Naive B cell (primary cell): Measurements from ENCODE around the gene ZNF518A. TPM values are rescaled to one million over a fixed set of nuclear protein-coding genes. Genes with fewer than 3 reads are reported as not detected.

Experiments used
- ATAC-seq, 2 donors: fragments of 150-1000 bp; cut with Tn5 transposase; 2 replicates each; pipeline ENCODE4 v1.10.0; 2021; ENCODE audit warnings: low read depth in 2 of 2, mild to moderate bottlenecking in 2 of 2, moderate library complexity in 2 of 2
- DNase-seq: peaks from one replicate; pipeline ENCODE4 v3.0.0; 2022
- H3K27ac Mint-ChIP-seq, 6 donors: one replicate each; pipeline ENCODE4 v1.8.0; 2020 to 2022; ENCODE audit warnings: mild to moderate bottlenecking in 6 of 6, mixed read lengths in 6 of 6, moderate library complexity in 5 of 6, inconsistent platforms in 2 of 6
- H3K27me3 Mint-ChIP-seq, 3 donors: one replicate each; pipeline ENCODE4 v1.8.0; 2021 to 2022; ENCODE audit warnings: mixed read lengths in 3 of 3, mild to moderate bottlenecking in 1 of 3
- H3K36me3 Mint-ChIP-seq, 2 donors: one replicate each; pipeline ENCODE4 v1.8.0; 2020 to 2022; ENCODE audit warnings: mixed read lengths in 2 of 2, inconsistent platforms in 1 of 2, mild to moderate bottlenecking in 1 of 2
- H3K4me1 Mint-ChIP-seq, 3 donors: one replicate each; pipeline ENCODE4 v1.8.0; 2020 to 2022; ENCODE audit warnings: mixed read lengths in 3 of 3, inconsistent platforms in 1 of 3, mild to moderate bottlenecking in 1 of 3, moderate library complexity in 1 of 3
- H3K4me3 Mint-ChIP-seq, 8 donors: one replicate each; pipeline ENCODE4 v1.8.0; 2020 to 2022; ENCODE audit warnings: mild to moderate bottlenecking in 8 of 8, mixed read lengths in 8 of 8, moderate library complexity in 8 of 8, inconsistent platforms in 2 of 8
- H3K9me3 Mint-ChIP-seq, 7 donors: one replicate each; pipeline ENCODE4 v1.8.0; 2020 to 2022; ENCODE audit warnings: mixed read lengths in 7 of 7, mild to moderate bottlenecking in 5 of 7, inconsistent platforms in 2 of 7, moderate library complexity in 1 of 7
- polyA plus RNA-seq, 6 donors: library from polyadenylated mRNA; unstranded; fragments of 300-500 nt; fragmentation: Illumina TruSeq; gene quantifications; one replicate each; pipeline ENCODE4 v1.2.3, GENCODE V29; 2021; ENCODE audit warnings: low read depth in 6 of 6

Gene ZNF518A
- polyA plus RNA-seq, 6 donors from 2014 or later: 8.2 to 21.4 (median 14.4) TPM

- H3K4me3 Mint-ChIP-seq: no peak overlapping the region
- peaks cover 42 to 72% (median 66%) of the 10 kb centered on the region in 3 donors for H3K27me3 Mint-ChIP-seq
- peaks cover 0 to 4% of the 10 kb centered on the region in 2 donors for H3K36me3 Mint-ChIP-seq
- no peaks in the 10 kb centered on the region for H3K4me1 Mint-ChIP-seq
- peaks cover 0 to 11% (median 3%) of the 10 kb centered on the region in 7 donors for H3K9me3 Mint-ChIP-seq
- no peak for DNase-seq
- ATAC-seq: no peak
- H3K27ac Mint-ChIP-seq: peak overlapping the region in 1 of 6 donors; percentile 56
These were observed 11.3 kb upstream of the ZNF518A start for GRCh38 chr10:96118604-96119450.

GRCh38 chr10:96122824-96123223 is 7.3 kb upstream of the ZNF518A start:
- Mint-ChIP-seq H3K9me3 (peaks cover 0 to 14% (median 1%) of the 10 kb centered on the region in 7 donors), H3K27ac (no peak overlapping the region), H3K4me3 (no peak overlapping the region), H3K36me3 (peaks cover 0 to under 1% of the 10 kb centered on the region in 2 donors), H3K27me3 (peaks cover 53 to 80% (median 62%) of the 10 kb centered on the region in 3 donors), H3K4me1 (no peaks in the 10 kb centered on the region)
- ATAC-seq (no peak), DNase-seq (no peak)

GRCh38 chr10:96124230-96125141 is 5.6 kb upstream of the ZNF518A start:
- Mint-ChIP-seq H3K27ac (no peak overlapping the region), H3K27me3 (peaks cover 57 to 77% (median 70%) of the 10 kb centered on the region in 3 donors), H3K4me1 (peaks cover 0 to 4% (median 2%) of the 10 kb centered on the region in 3 donors), H3K9me3 (peaks cover 0 to 25% (median 4%) of the 10 kb centered on the region in 7 donors), H3K36me3 (peaks cover 7 to 8% of the 10 kb centered on the region in 2 donors), H3K4me3 (no peak overlapping the region)
- DNase-seq (no peak), ATAC-seq (no peak)

- H3K9me3 Mint-ChIP-seq: peaks cover 0 to 31% (median 10%) of the 10 kb centered on the region in 7 donors
- ATAC-seq (no peak), DNase-seq (no peak)
- peaks cover 7 to 8% of the 10 kb centered on the region in 2 donors for H3K36me3 Mint-ChIP-seq
- peaks cover 62 to 70% (median 63%) of the 10 kb centered on the region in 3 donors for H3K27me3 Mint-ChIP-seq
- no peak overlapping the region for H3K27ac Mint-ChIP-seq
- no peak overlapping the region for H3K4me3 Mint-ChIP-seq
- peaks cover 0 to 9% (median 8%) of the 10 kb centered on the region in 3 donors for H3K4me1 Mint-ChIP-seq
These were observed 5.0 kb upstream of the ZNF518A start for GRCh38 chr10:96125142-96125515.

- Mint-ChIP-seq H3K9me3 (peaks cover 0 to 31% (median 12%) of the 10 kb centered on the region in 7 donors), H3K27ac (peak overlapping the region; percentile 99 to 100 (median 100)), H3K27me3 (peaks cover 22 to 36% (median 27%) of the 10 kb centered on the region in 3 donors), H3K4me3 (peak overlapping the region; percentile 93 to 99 (median 98)), H3K4me1 (peaks cover 4 to 24% (median 17%) of the 10 kb centered on the region in 3 donors), H3K36me3 (peaks cover 18 to 29% of the 10 kb centered on the region in 2 donors)
- DNase-seq (no peak), ATAC-seq (peak; percentile 74 to 76)
These were observed 364 bp downstream of the ZNF518A start for GRCh38 chr10:96130326-96130995.

GRCh38 chr10:96131621-96132020 is 1.5 kb downstream of the ZNF518A start:
- ATAC-seq: no peak
- Mint-ChIP-seq H3K36me3 (peaks cover 20 to 37% of the 10 kb centered on the region in 2 donors), H3K27ac (peak overlapping the region in 2 of 6 donors; percentile 20 to 99), H3K4me1 (peaks cover 4 to 24% (median 17%) of the 10 kb centered on the region in 3 donors), H3K9me3 (peaks cover 0 to 26% (median 10%) of the 10 kb centered on the region in 7 donors), H3K4me3 (peak overlapping the region in 6 of 8 donors; percentile 3 to 99 (median 96)), H3K27me3 (peaks cover 10 to 28% (median 17%) of the 10 kb centered on the region in 3 donors)
- DNase-seq: no peak

GRCh38 chr10:96133135-96133534 is 3.0 kb downstream of the ZNF518A start:
- DNase-seq: no peak
- ATAC-seq: no peak
- H3K27me3 Mint-ChIP-seq: peaks cover 3 to 16% (median 5%) of the 10 kb centered on the region in 3 donors
- peak overlapping the region in 1 of 8 donors; percentile 36 for H3K4me3 Mint-ChIP-seq
- peaks cover 11 to 24% (median 17%) of the 10 kb centered on the region in 3 donors for H3K4me1 Mint-ChIP-seq
- H3K27ac Mint-ChIP-seq: no peak overlapping the region
- peaks cover 0 to 21% (median 9%) of the 10 kb centered on the region in 7 donors for H3K9me3 Mint-ChIP-seq
- peaks cover 32 to 51% of the 10 kb centered on the region in 2 donors for H3K36me3 Mint-ChIP-seq

GRCh38 chr10:96136810-96137209 is 6.7 kb downstream of the ZNF518A start:
- H3K4me3 Mint-ChIP-seq: no peak overlapping the region
- no peak for DNase-seq
- ATAC-seq: no peak

GRCh38 chr10:96137567-96137966 is 7.5 kb downstream of the ZNF518A start:
- no peaks in the 10 kb centered on the region for H3K9me3 Mint-ChIP-seq
- H3K36me3 Mint-ChIP-seq: peaks cover 46 to 55% of the 10 kb centered on the region in 2 donors
- no peak for ATAC-seq
- H3K4me1 Mint-ChIP-seq: peaks cover 0 to 11% (median 0%) of the 10 kb centered on the region in 3 donors
- H3K4me3 Mint-ChIP-seq: no peak overlapping the region
- H3K27ac Mint-ChIP-seq: peak overlapping the region in 1 of 6 donors; percentile 50
- no peaks in the 10 kb centered on the region for H3K27me3 Mint-ChIP-seq
- no peak for DNase-seq

More at GRCh38 chr10:96136810-96137209, 6.7 kb downstream of the ZNF518A start:
- Mint-ChIP-seq H3K27me3 (no peaks in the 10 kb centered on the region), H3K4me1 (peaks cover 0 to 11% (median 3%) of the 10 kb centered on the region in 3 donors), H3K27ac (no peak overlapping the region), H3K9me3 (no peaks in the 10 kb centered on the region), H3K36me3 (peaks cover 46 to 55% of the 10 kb centered on the region in 2 donors)

GRCh38 chr10:96138102-96138501 is 8.0 kb downstream of the ZNF518A start:
- no peak for DNase-seq
- peaks cover 50 to 57% of the 10 kb centered on the region in 2 donors for H3K36me3 Mint-ChIP-seq
- no peaks in the 10 kb centered on the region for H3K27me3 Mint-ChIP-seq
- H3K4me1 Mint-ChIP-seq: peaks cover 0 to 13% (median 0%) of the 10 kb centered on the region in 3 donors
- no peak for ATAC-seq
- H3K4me3 Mint-ChIP-seq: no peak overlapping the region
- H3K27ac Mint-ChIP-seq: peak overlapping the region in 1 of 6 donors; percentile 40
- H3K9me3 Mint-ChIP-seq: no peaks in the 10 kb centered on the region

- Mint-ChIP-seq H3K36me3 (peaks cover 55 to 57% of the 10 kb centered on the region in 2 donors), H3K4me1 (peaks cover 0 to 6% (median 0%) of the 10 kb centered on the region in 3 donors), H3K4me3 (no peak overlapping the region), H3K9me3 (no peaks in the 10 kb centered on the region), H3K27me3 (no peaks in the 10 kb centered on the region), H3K27ac (no peak overlapping the region)
- no peak for ATAC-seq
- DNase-seq: no peak
These were observed 22.3 kb downstream of the ZNF518A start for GRCh38 chr10:96152437-96152836.

GRCh38 chr10:96153070-96153469 is 23.0 kb downstream of the ZNF518A start:
- peaks cover 0 to 6% (median 0%) of the 10 kb centered on the region in 3 donors for H3K4me1 Mint-ChIP-seq
- no peak overlapping the region for H3K4me3 Mint-ChIP-seq
- H3K27ac Mint-ChIP-seq: no peak overlapping the region
- no peaks in the 10 kb centered on the region for H3K27me3 Mint-ChIP-seq
- no peak for ATAC-seq
- no peaks in the 10 kb centered on the region for H3K9me3 Mint-ChIP-seq
- DNase-seq: no peak
- peaks cover 55 to 61% of the 10 kb centered on the region in 2 donors for H3K36me3 Mint-ChIP-seq
